AG09309 (cell line): ENCODE data around the gene GGA3.

Experiments used
- DNase-seq: peaks from one replicate; pipeline ENCODE4 v3.0.0-alpha.2; 2010; ENCODE audit warnings: low read depth
- H3K4me3 ChIP-seq: 2 replicates; pipeline ENCODE4 v1.5.1; 2011; ENCODE audit warnings: mild to moderate bottlenecking, low read depth, low read length, moderate library complexity; ENCODE audit not compliant: control insufficient read depth
- TF ChIP-seq, protein P1 (sequence below): IDR thresholded peaks from 2 replicates; pipeline ENCODE4 v1.5.1; 2011; ENCODE audit warnings: mild to moderate bottlenecking, low read depth, low read length, inconsistent platforms; ENCODE audit not compliant: insufficient read depth, control insufficient read depth; ENCODE audit errors: missing control alignments

Gene GGA3

GRCh38 chr17:75252039-75252816 is 9.2 kb downstream of the GGA3 start:
- no peak overlapping the region for H3K4me3 ChIP-seq
- no peak for DNase-seq
- TF ChIP-seq, protein P1, sequence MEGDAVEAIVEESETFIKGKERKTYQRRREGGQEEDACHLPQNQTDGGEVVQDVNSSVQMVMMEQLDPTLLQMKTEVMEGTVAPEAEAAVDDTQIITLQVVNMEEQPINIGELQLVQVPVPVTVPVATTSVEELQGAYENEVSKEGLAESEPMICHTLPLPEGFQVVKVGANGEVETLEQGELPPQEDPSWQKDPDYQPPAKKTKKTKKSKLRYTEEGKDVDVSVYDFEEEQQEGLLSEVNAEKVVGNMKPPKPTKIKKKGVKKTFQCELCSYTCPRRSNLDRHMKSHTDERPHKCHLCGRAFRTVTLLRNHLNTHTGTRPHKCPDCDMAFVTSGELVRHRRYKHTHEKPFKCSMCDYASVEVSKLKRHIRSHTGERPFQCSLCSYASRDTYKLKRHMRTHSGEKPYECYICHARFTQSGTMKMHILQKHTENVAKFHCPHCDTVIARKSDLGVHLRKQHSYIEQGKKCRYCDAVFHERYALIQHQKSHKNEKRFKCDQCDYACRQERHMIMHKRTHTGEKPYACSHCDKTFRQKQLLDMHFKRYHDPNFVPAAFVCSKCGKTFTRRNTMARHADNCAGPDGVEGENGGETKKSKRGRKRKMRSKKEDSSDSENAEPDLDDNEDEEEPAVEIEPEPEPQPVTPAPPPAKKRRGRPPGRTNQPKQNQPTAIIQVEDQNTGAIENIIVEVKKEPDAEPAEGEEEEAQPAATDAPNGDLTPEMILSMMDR: no peak

DNA sequence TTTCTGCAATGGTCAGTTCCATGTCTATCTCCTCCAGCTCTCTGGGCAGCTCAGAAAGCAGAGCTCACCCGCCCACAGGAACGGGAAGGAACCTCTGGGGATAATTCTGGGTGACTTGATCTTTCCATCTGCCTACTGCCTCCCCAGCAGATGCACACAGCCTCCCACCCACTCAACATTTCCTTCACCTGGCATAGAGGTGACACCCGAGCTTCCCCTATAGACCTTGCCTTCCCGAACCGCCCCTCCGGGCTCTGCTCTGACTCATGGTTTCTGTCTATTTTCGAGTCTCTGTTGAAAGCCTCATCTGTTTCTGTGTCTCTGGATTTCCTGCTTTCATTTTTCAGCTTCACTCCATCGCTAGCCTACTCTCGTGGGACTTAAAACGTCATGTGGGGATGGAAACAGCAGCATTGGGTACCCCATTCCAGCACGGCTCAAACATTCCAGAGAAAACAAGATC is 11.4 kb downstream of the GGA3 start:
- DNase-seq: no peak
- H3K4me3 ChIP-seq: peak overlapping the region; percentile 28
- TF ChIP-seq, protein P1: no peak

DNA sequence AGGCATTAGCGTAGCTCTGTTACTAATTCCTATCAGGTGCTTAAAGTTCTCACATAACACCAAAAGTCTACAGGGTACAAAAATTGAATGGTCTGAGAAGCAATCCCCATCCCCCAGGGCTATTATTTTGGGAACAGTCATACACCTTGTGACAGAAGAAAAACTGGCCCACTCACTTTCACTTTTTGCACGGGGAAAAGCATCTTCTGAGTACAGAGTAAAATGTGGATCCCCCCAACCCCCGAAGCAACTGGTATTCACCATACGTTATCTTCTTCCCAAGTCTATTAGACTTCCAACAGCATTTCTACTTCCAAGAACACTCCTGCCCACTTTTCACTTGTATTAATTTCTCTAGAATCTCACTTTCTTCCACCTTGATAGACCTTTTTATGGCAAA is 11.8 kb downstream of the GGA3 start:
- H3K4me3 ChIP-seq: no peak overlapping the region; the same call in 1 of the 2 replicates
- no peak for DNase-seq
- TF ChIP-seq, protein P1: no peak

GRCh38 chr17:75246404-75246803 is 15.0 kb downstream of the GGA3 start:
- no peak for DNase-seq
- TF ChIP-seq, protein P1: no peak
- no peak overlapping the region for H3K4me3 ChIP-seq

- no peak overlapping the region for H3K4me3 ChIP-seq
- DNase-seq: no peak
- TF ChIP-seq, protein P1: no peak
Observed at GRCh38 chr17:75245011-75245410, 16.4 kb downstream of the GGA3 start.

GRCh38 chr17:75244133-75244866 is 17.1 kb downstream of the GGA3 start:
- TF ChIP-seq, protein P1: no peak
- H3K4me3 ChIP-seq: no peak overlapping the region
- DNase-seq: no peak
